SU-DHL-6 (cell line): ENCODE measurements around the gene ELOVL6.

ENCODE experiments used
- H2AFZ ChIP-seq: fragments of 200-600 bp; sonication (generic); 2 replicates; pipeline ENCODE4 v1.6.1; 2014; ENCODE audit warnings: low read depth, mild to moderate bottlenecking, moderate library complexity, mixed read lengths, antibody characterized with exemption, low read length; ENCODE audit not compliant: severe bottlenecking
- H3F3A ChIP-seq: fragments of 200-600 bp; shearing (Covaris generic); 2 replicates; pipeline ENCODE4 v1.6.0; 2016; ENCODE audit warnings: antibody characterized with exemption, mild to moderate bottlenecking; ENCODE audit not compliant: insufficient read depth
- H3K27ac ChIP-seq: fragments of 200-600 bp; sonication (generic); 2 replicates; pipeline ENCODE4 v1.5.1; 2016; ENCODE audit warnings: low read depth, mild to moderate bottlenecking, low read length, moderate library complexity, mixed read lengths
- H3K27me3 ChIP-seq: fragments of 200-600 bp; sonication (generic), shearing (Covaris generic); 2 replicates; pipeline ENCODE4 v1.6.0; 2014; ENCODE audit warnings: mild to moderate bottlenecking, low read length
- H3K36me3 ChIP-seq: fragments of 200-600 bp; sonication (generic); 2 replicates; pipeline ENCODE4 v1.6.1; 2014; ENCODE audit warnings: mild to moderate bottlenecking, low read length, mixed read lengths
- H3K4me2 ChIP-seq: fragments of 300-600, 200-600 bp; shearing (Covaris generic), sonication (generic); 2 replicates; pipeline ENCODE4 v1.6.0; 2014; ENCODE audit warnings: low read length, low read depth, mild to moderate bottlenecking; ENCODE audit not compliant: poor library complexity, severe bottlenecking
- H3K4me3 ChIP-seq: fragments of 200-600 bp; sonication (generic); 2 replicates; pipeline ENCODE4 v1.5.1; 2014; ENCODE audit warnings: antibody characterized with exemption, low read length, mild to moderate bottlenecking, mixed read lengths; ENCODE audit not compliant: insufficient read depth, poor library complexity, severe bottlenecking
- H3K79me2 ChIP-seq: fragments of 200-600 bp; sonication (generic); 2 replicates; pipeline ENCODE4 v1.6.1; 2014; ENCODE audit warnings: mild to moderate bottlenecking, low read length, moderate library complexity; ENCODE audit not compliant: insufficient read depth
- H3K9ac ChIP-seq: fragments of 200-600 bp; sonication (generic); 2 replicates; pipeline ENCODE4 v1.7.0; 2014; ENCODE audit warnings: mild to moderate bottlenecking, low read length
- H3K9me2 ChIP-seq: fragments of 200-600 bp; sonication (generic); replicated peaks from 2 replicates; pipeline ENCODE4 v1.6.1; 2014; ENCODE audit warnings: low read length; ENCODE audit not compliant: insufficient read depth
- H3K9me3 ChIP-seq: fragments of 200-600 bp; sonication (generic); 2 replicates; pipeline ENCODE4 v1.6.1; 2014; ENCODE audit warnings: low read length, mixed read lengths; ENCODE audit not compliant: insufficient read depth
- H4K20me1 ChIP-seq: fragments of 200-600 bp; sonication (generic); 2 replicates; pipeline ENCODE4 v1.6.1; 2014; ENCODE audit warnings: low read depth, mild to moderate bottlenecking, antibody characterized with exemption, low read length, moderate library complexity, mixed read lengths
- EZH2phosphoT487 ChIP-seq: fragments of 200-600 bp; sonication (generic), shearing (Covaris generic); conservative IDR thresholded peaks from 2 replicates; pipeline ENCODE4 v1.6.1; 2018; ENCODE audit warnings: mild to moderate bottlenecking, antibody characterized with exemption, low read length, moderate library complexity, mixed read lengths
- TF ChIP-seq, protein P1 (sequence below): fragments of 200-600 bp; sonication (generic); IDR thresholded peaks from one replicate; pipeline ENCODE4 v1.5.1; 2017; ENCODE audit warnings: antibody characterized with exemption, mild to moderate bottlenecking, low read length, moderate library complexity; ENCODE audit not compliant: insufficient read depth, poor library complexity, severe bottlenecking

ELOVL6 gene

GRCh38 chr4:110003401-110004187 is 194.8 kb downstream of the ELOVL6 start:
- H4K20me1 ChIP-seq, result no peaks in the 10 kb centered on the region
- no peaks in the 10 kb centered on the region for H3F3A ChIP-seq
- H2AFZ ChIP-seq, result no peak overlapping the region
- H3K4me3 ChIP-seq, result no peak overlapping the region
- H3K9me2 ChIP-seq, result no peaks in the 10 kb centered on the region
- no peaks in the 10 kb centered on the region for H3K36me3 ChIP-seq
- H3K9me3 ChIP-seq, result no peaks in the 10 kb centered on the region
- H3K4me2 ChIP-seq, result no peak overlapping the region
- TF ChIP-seq EZH2phosphoT487, result no peak
- TF ChIP-seq, protein P1, sequence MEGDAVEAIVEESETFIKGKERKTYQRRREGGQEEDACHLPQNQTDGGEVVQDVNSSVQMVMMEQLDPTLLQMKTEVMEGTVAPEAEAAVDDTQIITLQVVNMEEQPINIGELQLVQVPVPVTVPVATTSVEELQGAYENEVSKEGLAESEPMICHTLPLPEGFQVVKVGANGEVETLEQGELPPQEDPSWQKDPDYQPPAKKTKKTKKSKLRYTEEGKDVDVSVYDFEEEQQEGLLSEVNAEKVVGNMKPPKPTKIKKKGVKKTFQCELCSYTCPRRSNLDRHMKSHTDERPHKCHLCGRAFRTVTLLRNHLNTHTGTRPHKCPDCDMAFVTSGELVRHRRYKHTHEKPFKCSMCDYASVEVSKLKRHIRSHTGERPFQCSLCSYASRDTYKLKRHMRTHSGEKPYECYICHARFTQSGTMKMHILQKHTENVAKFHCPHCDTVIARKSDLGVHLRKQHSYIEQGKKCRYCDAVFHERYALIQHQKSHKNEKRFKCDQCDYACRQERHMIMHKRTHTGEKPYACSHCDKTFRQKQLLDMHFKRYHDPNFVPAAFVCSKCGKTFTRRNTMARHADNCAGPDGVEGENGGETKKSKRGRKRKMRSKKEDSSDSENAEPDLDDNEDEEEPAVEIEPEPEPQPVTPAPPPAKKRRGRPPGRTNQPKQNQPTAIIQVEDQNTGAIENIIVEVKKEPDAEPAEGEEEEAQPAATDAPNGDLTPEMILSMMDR, result no peak
- H3K9ac ChIP-seq, result no peak overlapping the region
- no peaks in the 10 kb centered on the region for H3K79me2 ChIP-seq
- H3K27ac ChIP-seq, result no peak overlapping the region
- no peaks in the 10 kb centered on the region for H3K27me3 ChIP-seq

DNA sequence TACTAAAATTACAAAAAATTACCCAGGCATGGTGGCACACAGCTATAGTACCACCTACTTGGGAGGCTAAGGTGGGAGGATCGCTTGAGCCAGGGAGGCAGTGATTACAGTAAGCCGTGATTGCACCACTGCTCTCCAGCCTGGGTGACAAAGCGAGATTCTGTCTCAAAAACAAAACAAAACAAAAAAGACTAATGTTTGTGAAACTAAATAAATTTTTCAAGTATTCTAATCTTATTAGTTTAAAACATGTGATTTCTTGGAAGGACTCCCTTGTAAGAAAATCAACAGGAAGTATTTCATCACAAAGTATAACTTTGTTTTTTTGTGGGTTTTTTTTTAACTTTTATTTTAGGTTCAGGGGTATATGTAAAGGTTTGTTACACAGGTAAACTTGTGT is 196.1 kb downstream of the ELOVL6 start:
- no peaks in the 10 kb centered on the region for H3K9me2 ChIP-seq
- H3K4me3 ChIP-seq, result no peak overlapping the region
- no peaks in the 10 kb centered on the region for H3K27me3 ChIP-seq
- no peaks in the 10 kb centered on the region for H3K79me2 ChIP-seq
- no peak overlapping the region for H3K9ac ChIP-seq
- no peaks in the 10 kb centered on the region for H3K9me3 ChIP-seq
- H4K20me1 ChIP-seq, result no peaks in the 10 kb centered on the region
- no peak overlapping the region for H3K27ac ChIP-seq
- H2AFZ ChIP-seq, result no peak overlapping the region
- no peaks in the 10 kb centered on the region for H3F3A ChIP-seq
- TF ChIP-seq EZH2phosphoT487, result no peak
- TF ChIP-seq, protein P1, result no peak
- no peaks in the 10 kb centered on the region for H3K36me3 ChIP-seq
- no peak overlapping the region for H3K4me2 ChIP-seq

- Histone ChIP-seq H3K4me3 (no peak overlapping the region), H2AFZ (no peak overlapping the region), H3K4me2 (no peak overlapping the region), H3K27me3 (no peaks in the 10 kb centered on the region), H3K36me3 (no peaks in the 10 kb centered on the region), H4K20me1 (no peaks in the 10 kb centered on the region), H3K27ac (no peak overlapping the region), H3K9me3 (no peaks in the 10 kb centered on the region), H3K79me2 (no peaks in the 10 kb centered on the region), H3K9ac (no peak overlapping the region), H3F3A (no peaks in the 10 kb centered on the region), H3K9me2 (no peaks in the 10 kb centered on the region)
- TF ChIP-seq, protein P1, result no peak
- TF ChIP-seq EZH2phosphoT487, result no peak
Observed at GRCh38 chr4:109999585-109999912, 198.9 kb downstream of the ELOVL6 start.
